ENCODE data around the gene PHF21B. TPM values are rescaled to one million over a fixed set of nuclear protein-coding genes. Genes with fewer than 3 reads are reported as not detected.
A peak's percentile ranks its signal among the peaks of the same experiment; 100 is the strongest.

Gene PHF21B
- total and polyA plus RNA-seq, 3 donors from 2014 or later: 8.5 to 37.9 (median 19.0) TPM

DNA sequence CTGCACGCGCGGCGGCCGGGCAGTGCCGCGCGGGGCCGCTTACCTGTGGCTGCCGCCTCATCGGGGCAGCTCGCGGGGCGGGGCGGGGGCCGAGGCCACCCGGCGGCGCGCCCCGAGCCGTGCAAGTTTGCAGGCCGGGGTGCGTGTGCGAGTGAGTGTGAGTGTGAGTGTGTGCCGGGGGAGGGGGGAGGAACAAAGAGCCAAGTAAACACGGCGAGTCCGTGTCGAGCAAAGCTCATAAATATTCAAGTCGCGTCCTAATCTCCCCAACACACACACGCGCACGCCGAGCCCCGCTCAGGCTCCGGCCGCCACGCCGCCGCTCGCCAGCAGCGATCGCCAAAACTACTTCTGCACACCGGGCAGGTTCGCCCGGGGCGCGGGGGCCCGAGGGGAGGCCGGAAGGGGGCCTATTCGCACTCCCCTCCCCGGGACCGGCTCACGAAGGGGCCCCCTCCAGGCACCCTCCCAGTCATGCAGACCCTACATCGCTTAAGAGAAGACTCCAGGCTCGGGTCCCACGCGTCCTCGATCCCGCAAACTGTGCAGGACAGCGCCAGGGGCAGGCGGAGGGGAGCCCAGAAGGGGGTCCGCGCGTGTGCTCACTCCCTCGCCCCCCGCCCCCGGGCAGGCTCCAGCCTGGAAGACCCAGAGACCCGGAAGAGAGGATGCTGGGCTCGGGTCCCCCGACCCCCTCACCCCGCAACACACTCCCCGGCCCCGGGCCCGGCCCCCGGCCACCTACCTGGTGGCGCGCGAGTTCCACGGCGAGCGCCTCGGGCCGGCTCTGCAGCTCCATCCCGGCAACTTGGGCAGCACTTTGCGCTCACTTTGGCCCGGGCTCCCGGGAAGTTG lies 827 bp downstream of the PHF21B start:
- Histone ChIP-seq H3K4me3 (peak overlapping the region; percentile 69 to 78), H3K27me3 (no peaks in the 10 kb centered on the region), H3K27ac (peak overlapping the region; percentile 79 to 90), H3K4me1 (peaks cover 21% of the 10 kb centered on the region), H3K36me3 (ENCODE audit: low read depth, missing control alignments) (no peaks in the 10 kb centered on the region), H3K9me3 (no peaks in the 10 kb centered on the region)
- 0% methylated on average over 69 of the region's 90 CpGs; no CpG with 5 or more reads in 1 of the 2 donors for WGBS, 2 donors
- intact Hi-C loops (cut with DNase I; ENCODE audit: low total_unique reads): no loop called here
- peak; percentile 34 for DNase-seq
- TF ChIP-seq, protein P1, sequence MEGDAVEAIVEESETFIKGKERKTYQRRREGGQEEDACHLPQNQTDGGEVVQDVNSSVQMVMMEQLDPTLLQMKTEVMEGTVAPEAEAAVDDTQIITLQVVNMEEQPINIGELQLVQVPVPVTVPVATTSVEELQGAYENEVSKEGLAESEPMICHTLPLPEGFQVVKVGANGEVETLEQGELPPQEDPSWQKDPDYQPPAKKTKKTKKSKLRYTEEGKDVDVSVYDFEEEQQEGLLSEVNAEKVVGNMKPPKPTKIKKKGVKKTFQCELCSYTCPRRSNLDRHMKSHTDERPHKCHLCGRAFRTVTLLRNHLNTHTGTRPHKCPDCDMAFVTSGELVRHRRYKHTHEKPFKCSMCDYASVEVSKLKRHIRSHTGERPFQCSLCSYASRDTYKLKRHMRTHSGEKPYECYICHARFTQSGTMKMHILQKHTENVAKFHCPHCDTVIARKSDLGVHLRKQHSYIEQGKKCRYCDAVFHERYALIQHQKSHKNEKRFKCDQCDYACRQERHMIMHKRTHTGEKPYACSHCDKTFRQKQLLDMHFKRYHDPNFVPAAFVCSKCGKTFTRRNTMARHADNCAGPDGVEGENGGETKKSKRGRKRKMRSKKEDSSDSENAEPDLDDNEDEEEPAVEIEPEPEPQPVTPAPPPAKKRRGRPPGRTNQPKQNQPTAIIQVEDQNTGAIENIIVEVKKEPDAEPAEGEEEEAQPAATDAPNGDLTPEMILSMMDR (IDR thresholded peaks at IDR 0.05): no peak
- no peak for TF ChIP-seq POLR2A (IDR thresholded peaks at IDR 0.05)

GRCh38 chr22:45008186-45008681 lies 1.6 kb downstream of the PHF21B start:
- H3K36me3 ChIP-seq (ENCODE audit: low read depth, missing control alignments): no peaks in the 10 kb centered on the region
- no peak for TF ChIP-seq POLR2A (IDR thresholded peaks at IDR 0.05)
- TF ChIP-seq, protein P1 (IDR thresholded peaks at IDR 0.05): no peak
- H3K27ac ChIP-seq: peak overlapping the region; percentile 90 to 95
- H3K9me3 ChIP-seq: no peaks in the 10 kb centered on the region
- no peaks in the 10 kb centered on the region for H3K27me3 ChIP-seq
- 0% methylated on average over 46 of the region's 46 CpGs; no CpG with 5 or more reads in 1 of the 2 donors for WGBS, 2 donors
- peaks cover 21% of the 10 kb centered on the region for H3K4me1 ChIP-seq
- intact Hi-C loops (cut with DNase I; ENCODE audit: low total_unique reads): no loop called here
- DNase-seq: peak; percentile 56
- H3K4me3 ChIP-seq: peak overlapping the region; percentile 69 to 78

DNA sequence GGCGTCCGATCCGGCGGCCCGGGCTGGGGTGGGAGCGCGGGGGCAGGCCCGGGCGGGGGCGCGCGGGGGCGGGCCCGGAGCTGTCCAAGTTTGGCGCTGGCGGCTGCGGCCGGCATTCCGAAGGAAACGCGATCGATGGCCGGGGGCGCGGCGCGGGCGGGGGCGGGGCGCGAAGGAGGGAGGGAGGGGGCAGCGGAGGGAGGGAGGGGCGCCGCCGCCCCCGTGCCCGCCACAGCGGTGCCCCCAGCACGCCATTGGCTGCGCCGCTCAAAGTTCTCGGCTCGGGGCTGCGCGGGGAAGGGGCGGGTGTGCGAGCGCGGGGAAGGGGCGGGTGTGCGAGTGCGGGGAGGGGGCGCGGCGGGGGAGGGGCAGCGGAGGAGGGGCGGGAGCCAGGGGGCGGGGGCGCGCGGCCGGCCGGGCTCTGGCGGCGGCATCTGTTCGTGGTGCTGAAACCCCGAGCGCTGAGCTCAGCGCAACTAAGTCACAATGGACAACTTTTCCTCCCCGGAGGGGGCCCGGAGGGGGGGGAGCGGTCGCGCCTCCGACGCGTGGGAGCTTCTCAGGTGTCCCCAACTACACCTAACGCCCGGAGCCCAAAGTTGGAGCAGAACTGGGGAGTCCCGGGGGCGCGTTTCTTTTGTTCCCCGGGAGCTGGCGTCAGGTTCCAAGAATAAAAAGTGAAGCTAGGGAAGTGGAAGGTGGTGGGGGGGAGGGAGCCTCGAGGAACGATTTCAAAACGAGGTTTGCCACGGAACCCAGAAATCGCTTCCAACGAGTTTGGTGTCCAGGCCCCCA lies 2.2 kb downstream of the PHF21B start:
- 1% methylated on average over 64 of the region's 90 CpGs; no CpG with 5 or more reads in 1 of the 2 donors for WGBS, 2 donors
- peaks cover 21% of the 10 kb centered on the region for H3K4me1 ChIP-seq
- no peaks in the 10 kb centered on the region for H3K27me3 ChIP-seq
- DNase-seq: peak; percentile 80
- TF ChIP-seq POLR2A (IDR thresholded peaks at IDR 0.05): no peak
- TF ChIP-seq, protein P1 (IDR thresholded peaks at IDR 0.05): no peak
- no peaks in the 10 kb centered on the region for H3K36me3 ChIP-seq (ENCODE audit: low read depth, missing control alignments)
- H3K4me3 ChIP-seq: peak overlapping the region; percentile 69 to 78
- intact Hi-C loops (cut with DNase I; ENCODE audit: low total_unique reads): no loop called here
- no peaks in the 10 kb centered on the region for H3K9me3 ChIP-seq
- H3K27ac ChIP-seq: peak overlapping the region; percentile 90 to 95

GRCh38 chr22:45006964-45007390 lies 2.8 kb downstream of the PHF21B start:
- intact Hi-C loops (cut with DNase I; ENCODE audit: low total_unique reads): no loop called here
- Histone ChIP-seq H3K36me3 (ENCODE audit: low read depth, missing control alignments) (no peaks in the 10 kb centered on the region), H3K4me1 (peaks cover 21% of the 10 kb centered on the region), H3K27me3 (no peaks in the 10 kb centered on the region), H3K9me3 (no peaks in the 10 kb centered on the region), H3K27ac (peak overlapping the region; percentile 90 to 95), H3K4me3 (peak overlapping the region; percentile 69 to 78)
- no peak for TF ChIP-seq POLR2A (IDR thresholded peaks at IDR 0.05)
- DNase-seq: peak; percentile 73
- 1% methylated on average over 43 to 44 of the region's 44 CpGs for WGBS, 2 donors
